GM13977 (cell line): ENCODE measurements around the gene AOAH.
"Not testable (repeated sequence)": the region's sequence is repeated elsewhere in the genome, so short reads cannot be mapped to it uniquely, and the experiment has no call there.

ENCODE experiments used
- DNase-seq: peaks from one replicate; pipeline ENCODE4 v3.0.0; 2012; ENCODE audit warnings: low spot score
- in situ Hi-C: fragments of 300-500 bp; cut with MboI; formaldehyde crosslinking; loops from one replicate; pipeline ENCODE4 v1.12.0; 2022; ENCODE audit warnings: low sequenced_read_pairs, low pct_unique_long_range_greater_than_20kb, mixed read lengths, inconsistent platforms; ENCODE audit not compliant: unreplicated experiment
- TF ChIP-seq, protein P1 (sequence below): IDR thresholded peaks from 2 replicates; pipeline ENCODE4 v1.5.1; 2012; ENCODE audit warnings: mild to moderate bottlenecking, control low read depth; ENCODE audit not compliant: insufficient read depth; ENCODE audit errors: extremely low read depth, missing control alignments

AOAH gene

DNA sequence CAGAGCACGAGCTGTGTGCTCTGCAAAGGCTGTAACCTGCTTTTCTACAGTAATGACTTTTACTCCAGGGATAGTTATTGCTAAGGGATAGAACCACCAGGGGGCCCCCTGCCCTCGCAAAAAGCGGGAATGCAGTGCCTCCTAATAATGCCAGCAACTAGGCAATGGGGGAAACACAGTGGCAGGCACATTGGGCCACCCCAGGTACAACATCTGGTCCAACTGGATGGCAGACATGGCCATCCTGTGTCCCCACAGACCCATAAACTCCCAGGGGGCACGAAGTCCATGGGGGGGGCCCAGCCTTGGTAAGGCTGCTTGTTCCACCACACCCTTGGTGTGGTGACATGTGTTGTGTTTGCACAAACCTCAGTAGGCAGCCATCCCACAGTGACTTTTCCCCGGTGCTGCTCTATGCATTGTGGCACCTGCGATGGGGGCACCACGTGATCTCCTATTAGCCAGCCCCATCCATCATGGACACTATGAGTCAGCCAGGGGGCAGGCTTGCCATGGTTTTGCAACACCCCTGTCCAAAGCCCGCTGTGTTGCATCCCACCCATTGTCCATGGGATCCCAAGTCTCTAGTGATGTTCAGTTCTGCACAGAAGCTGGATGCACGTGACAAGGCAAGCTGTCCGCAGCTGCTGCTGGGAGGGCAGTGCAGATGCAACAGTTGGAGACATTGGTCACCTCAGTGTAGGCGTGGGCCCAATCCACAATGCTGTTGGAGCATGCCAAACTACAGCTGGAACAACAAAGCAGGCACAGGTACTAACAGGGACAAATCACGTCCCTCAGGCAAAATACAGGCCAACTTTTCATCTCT lies 250.6 kb downstream of the AOAH start:
- TF ChIP-seq, protein P1, sequence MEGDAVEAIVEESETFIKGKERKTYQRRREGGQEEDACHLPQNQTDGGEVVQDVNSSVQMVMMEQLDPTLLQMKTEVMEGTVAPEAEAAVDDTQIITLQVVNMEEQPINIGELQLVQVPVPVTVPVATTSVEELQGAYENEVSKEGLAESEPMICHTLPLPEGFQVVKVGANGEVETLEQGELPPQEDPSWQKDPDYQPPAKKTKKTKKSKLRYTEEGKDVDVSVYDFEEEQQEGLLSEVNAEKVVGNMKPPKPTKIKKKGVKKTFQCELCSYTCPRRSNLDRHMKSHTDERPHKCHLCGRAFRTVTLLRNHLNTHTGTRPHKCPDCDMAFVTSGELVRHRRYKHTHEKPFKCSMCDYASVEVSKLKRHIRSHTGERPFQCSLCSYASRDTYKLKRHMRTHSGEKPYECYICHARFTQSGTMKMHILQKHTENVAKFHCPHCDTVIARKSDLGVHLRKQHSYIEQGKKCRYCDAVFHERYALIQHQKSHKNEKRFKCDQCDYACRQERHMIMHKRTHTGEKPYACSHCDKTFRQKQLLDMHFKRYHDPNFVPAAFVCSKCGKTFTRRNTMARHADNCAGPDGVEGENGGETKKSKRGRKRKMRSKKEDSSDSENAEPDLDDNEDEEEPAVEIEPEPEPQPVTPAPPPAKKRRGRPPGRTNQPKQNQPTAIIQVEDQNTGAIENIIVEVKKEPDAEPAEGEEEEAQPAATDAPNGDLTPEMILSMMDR, result peak; percentile 52
- in situ Hi-C loops, result no loop called here
- DNase-seq, result peak; percentile 21

DNA sequence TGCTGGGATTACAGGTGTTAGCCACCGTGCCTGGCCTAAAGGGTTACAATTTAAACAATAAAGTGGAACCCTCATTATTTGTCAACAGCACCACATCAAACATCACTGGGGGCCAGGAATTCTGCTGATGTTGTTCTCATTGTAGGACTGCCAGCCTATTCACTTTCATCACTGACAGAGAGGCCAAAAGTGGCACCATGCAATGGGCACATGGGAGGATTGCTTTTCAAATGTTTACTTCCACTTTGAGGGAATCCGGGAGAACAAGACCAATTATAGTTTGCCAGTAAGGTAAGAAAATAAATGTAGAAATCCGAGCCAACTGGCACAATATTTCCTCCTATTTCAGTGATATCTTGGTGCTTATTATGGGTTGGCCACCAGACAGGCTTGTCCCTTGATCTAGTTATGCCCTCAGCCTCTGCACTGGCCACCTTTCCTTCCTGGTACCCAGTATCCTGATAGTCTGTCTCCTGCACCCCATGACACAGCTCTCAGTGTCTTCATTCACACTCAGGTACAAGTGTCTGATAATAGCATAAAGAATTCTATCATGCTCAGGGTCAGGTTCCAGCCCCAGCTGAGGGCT lies 252.1 kb downstream of the AOAH start:
- no peak for DNase-seq
- TF ChIP-seq, protein P1, result no peak
- in situ Hi-C loops, result no loop called here

DNA sequence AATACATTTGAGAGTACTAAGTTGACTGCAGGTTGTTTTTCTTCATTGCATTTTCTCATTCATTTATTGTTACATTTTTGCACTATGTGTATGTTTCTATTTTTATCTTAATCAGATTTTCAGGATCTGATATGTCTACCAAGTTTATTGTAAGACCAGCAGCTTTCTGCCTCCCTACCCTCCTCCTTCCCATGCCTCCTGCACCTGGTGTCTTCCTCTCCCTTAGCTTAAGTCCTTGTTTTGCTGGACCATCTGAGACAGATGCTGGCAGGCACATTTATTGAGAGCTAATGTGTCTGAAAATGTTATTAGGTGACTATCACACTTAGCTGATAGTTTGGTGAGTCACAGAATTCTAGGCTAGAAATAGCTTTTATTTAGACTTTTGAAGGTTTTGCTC lies 255.1 kb downstream of the AOAH start:
- in situ Hi-C loops, result no loop called here
- TF ChIP-seq, protein P1, result no peak
- DNase-seq, result no peak

DNA sequence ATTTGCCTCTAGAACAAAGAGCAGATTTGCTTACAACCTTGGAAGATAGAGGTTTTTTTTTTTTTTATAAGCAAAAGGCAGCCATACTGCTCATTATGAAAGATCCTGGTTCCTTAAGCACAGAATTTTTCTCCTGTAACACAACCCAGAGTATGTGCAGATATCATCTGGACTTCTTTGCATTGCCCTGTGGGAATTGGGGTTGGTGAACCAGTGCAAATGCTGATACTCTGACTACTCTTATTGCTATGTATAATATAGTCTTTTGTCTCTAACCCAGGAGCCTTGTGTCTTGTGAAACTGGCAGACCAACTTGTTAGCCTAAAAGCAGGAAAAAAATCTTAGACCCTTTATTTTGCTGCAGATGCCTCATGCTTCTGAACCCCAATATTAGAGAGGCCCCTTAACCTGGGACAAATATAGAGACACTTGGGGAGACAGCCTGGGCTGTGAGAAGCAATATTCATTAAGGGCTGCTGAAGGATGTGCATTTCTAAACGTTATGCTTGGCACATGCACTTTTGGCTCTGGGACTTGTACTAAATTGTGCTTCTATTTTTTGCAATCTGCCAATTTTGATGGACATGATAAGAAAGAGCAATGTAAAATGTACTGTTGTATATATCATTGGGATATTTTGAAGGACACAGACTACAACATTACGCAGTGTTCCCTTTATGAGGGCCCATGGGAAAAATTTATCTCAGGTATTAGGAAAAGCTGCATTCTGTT lies 255.8 kb downstream of the AOAH start:
- DNase-seq, result no peak

DNA sequence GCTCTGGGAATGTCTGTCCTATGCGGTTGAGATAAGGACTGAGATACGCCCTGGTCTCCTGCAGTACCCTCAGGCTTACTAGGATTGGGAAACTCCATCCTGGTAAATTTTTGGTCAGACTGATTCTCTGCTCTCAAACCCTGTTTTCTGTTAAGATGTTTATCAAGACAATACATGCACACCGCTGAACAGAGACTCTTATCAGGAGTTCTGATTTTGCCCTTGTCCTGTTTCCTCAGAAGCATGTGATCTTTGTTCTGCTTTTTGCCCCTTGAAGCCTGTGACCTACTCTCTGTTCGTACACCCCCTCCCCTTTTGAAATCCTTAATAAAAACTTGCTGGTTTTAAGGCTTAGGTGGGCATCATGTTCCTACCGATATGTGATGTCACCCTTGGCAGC lies 258.3 kb downstream of the AOAH start:
- DNase-seq, in situ Hi-C loops: not testable (repeated sequence)

More for the DNA sequence above, 255.8 kb downstream of the AOAH start:
- TF ChIP-seq, protein P1, result no peak
- in situ Hi-C loops, result no loop called here

DNA sequence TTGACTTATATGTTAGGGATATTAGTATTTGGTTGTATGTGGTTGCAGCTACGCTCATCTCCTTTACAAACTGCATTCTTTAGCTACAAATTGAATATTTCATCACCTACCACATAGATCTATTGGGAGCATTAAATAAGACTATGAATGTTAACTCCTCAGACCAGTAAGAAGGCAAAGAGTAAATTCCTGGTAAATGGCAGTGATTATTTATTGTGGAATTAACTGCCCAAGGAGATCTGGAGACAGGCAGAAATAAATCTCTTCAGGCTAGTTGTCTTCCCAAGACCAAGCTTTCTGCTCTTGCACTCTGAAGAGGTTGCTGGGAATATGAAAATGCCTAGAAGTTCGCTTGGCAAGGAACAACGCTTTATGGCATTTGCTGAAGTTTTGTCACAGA lies 260.0 kb downstream of the AOAH start:
- DNase-seq, result no peak
- TF ChIP-seq, protein P1, result no peak
- in situ Hi-C loops, result no loop called here
